Smooth muscle cell of the pulmonary artery (primary cell): ENCODE results near the gene NECTIN1. TPM values are rescaled to one million over a fixed set of nuclear protein-coding genes. Genes with fewer than 3 reads are reported as not detected.

Experiments used
- total RNA-seq: library from RNA; depleted of rRNA; stranded (reverse); fragments of >200 nt; gene quantifications from 2 replicates; pipeline ENCODE4 v1.2.3, GENCODE V29; 2014

The NECTIN1 gene
- total RNA-seq = 4.5 and 8.6 TPM in 2 replicates

GRCh38 chr11:119728651-119729580, at the start of gene NECTIN1:
Gene NECTIN1, minus strand, starts transcription at chr11:119729200. Its CDS starts 647 bp downstream, at chr11:119728553.

